Daoy (cell line): ENCODE data around the gene UBE2N. TPM values are rescaled to one million over a fixed set of nuclear protein-coding genes. Genes with fewer than 3 reads are reported as not detected.

ENCODE experiments used
- total RNA-seq: library from RNA; depleted of rRNA; stranded (reverse); fragments of >200 nt; shearing (Covaris generic); gene quantifications from 2 replicates; pipeline ENCODE4 v1.2.3, GENCODE V29; 2014; rRNA removed

Gene UBE2N
- total RNA-seq, 1 experiment from 2014 or later, result 130 TPM

Other genes starting within 250 kb of the UBE2N start
- gene NUDT4, start 64.0 kb downstream of the UBE2N start, total RNA-seq, result 45.0 and 50.0 TPM in 2 replicates
- 151 and 194 TPM in 2 replicates for gene MRPL42, start 25.6 kb upstream of the UBE2N start, total RNA-seq
- 20.2 and 38.9 TPM in 2 replicates for gene SOCS2, start 130.7 kb upstream of the UBE2N start, total RNA-seq
- gene CRADD, start 235.4 kb upstream of the UBE2N start, total RNA-seq, result 12.6 and 16.9 TPM in 2 replicates